HG03565 (cell line): ENCODE measurements around the gene POU4F2.

Source experiments
- ATAC-seq: cut with Tn5 transposase; IDR thresholded peaks from one replicate; pipeline ENCODE4 v1.9.1; 2021; ENCODE audit warnings: mild to moderate bottlenecking, moderate library complexity; ENCODE audit not compliant: unreplicated experiment

POU4F2 gene

GRCh38 chr4:146638786-146639505 lies at the start of gene POU4F2:
POU4F2 (plus strand) TSS chr4:146638893; CDS start chr4:146639141, 248 bp downstream.
- no peak for ATAC-seq

- ATAC-seq: no peak
These were observed 47.9 kb upstream of the POU4F2 start for GRCh38 chr4:146590801-146591200.

- ATAC-seq: no peak
These were observed 46.7 kb upstream of the POU4F2 start for GRCh38 chr4:146592019-146592418.

- ATAC-seq: no peak
These were observed 5.8 kb upstream of the POU4F2 start for GRCh38 chr4:146632770-146633470.

GRCh38 chr4:146633471-146633800 lies 5.3 kb upstream of the POU4F2 start:
- no peak for ATAC-seq

- no peak for ATAC-seq
These were observed 3.9 kb upstream of the POU4F2 start for GRCh38 chr4:146634825-146635224.

- no peak for ATAC-seq
These were observed 916 bp upstream of the POU4F2 start for GRCh38 chr4:146637621-146638332.

- no peak for ATAC-seq
These were observed 334 bp upstream of the POU4F2 start for GRCh38 chr4:146638333-146638785.

GRCh38 chr4:146639506-146639932 lies 826 bp downstream of the POU4F2 start:
- no peak for ATAC-seq

GRCh38 chr4:146640021-146640464 lies 1.4 kb downstream of the POU4F2 start:
- no peak for ATAC-seq

GRCh38 chr4:146640465-146641061 lies 1.9 kb downstream of the POU4F2 start:
- no peak for ATAC-seq

- ATAC-seq: no peak
These were observed 3.1 kb downstream of the POU4F2 start for GRCh38 chr4:146641762-146642161.

- ATAC-seq: no peak
These were observed 5.2 kb downstream of the POU4F2 start for GRCh38 chr4:146643812-146644401.

GRCh38 chr4:146645921-146646320 lies 7.2 kb downstream of the POU4F2 start:
- no peak for ATAC-seq

GRCh38 chr4:146646593-146647325 lies 8.1 kb downstream of the POU4F2 start:
- no peak for ATAC-seq

GRCh38 chr4:146647615-146648460 lies 9.1 kb downstream of the POU4F2 start:
- no peak for ATAC-seq

- ATAC-seq: no peak
These were observed 9.7 kb downstream of the POU4F2 start for GRCh38 chr4:146648461-146648783.

- ATAC-seq: no peak
These were observed 10.5 kb downstream of the POU4F2 start for GRCh38 chr4:146649232-146649631.

GRCh38 chr4:146650034-146650433 lies 11.3 kb downstream of the POU4F2 start:
- no peak for ATAC-seq
